RWPE1 (cell line): ENCODE measurements around the gene IGF2.

Experiments used
- CTCF ChIA-PET: fragments of 350-600 bp; sonication (Branson Sonifier 250); formaldehyde crosslinking; extraction: SDS; loops from one replicate; lab custom pipeline; 2021; lab: Yijun Ruan, JAX
- POLR2A ChIA-PET: fragments of 400-600 bp; formaldehyde crosslinking; extraction: SDS; loops from one replicate; lab custom pipeline; 2020; ENCODE audit warnings: antibody characterized with exemption; ENCODE audit not compliant: low non-redundant PET; lab: Yijun Ruan, JAX
- DNase-seq: peaks from one replicate; pipeline ENCODE4 v3.0.0; 2012; ENCODE audit warnings: low spot score
- H3K27ac ChIP-seq: fragments of 450-650 bp; 2 replicates; pipeline ENCODE4 v1.5.1; 2017
- CTCF ChIP-seq: fragments of 450-650 bp; conservative IDR thresholded peaks from 2 replicates; pipeline ENCODE4 v1.5.1; 2017; ENCODE audit warnings: low read depth, mild to moderate bottlenecking

The IGF2 gene

GRCh38 chr11:2137202-2138067 lies 1.8 kb downstream of the IGF2 start:
- no peak for TF ChIP-seq CTCF
- no peak overlapping the region for H3K27ac ChIP-seq
- POLR2A ChIA-PET: no interaction called here
- peak; percentile 81 for DNase-seq
- CTCF ChIA-PET: interaction anchor here (0.6 to 1.4 kb wide), 2 partner anchors 14 to 39 kb away, joined by 4 read pairs; no protein-coding TSS in a partner anchor

DNA sequence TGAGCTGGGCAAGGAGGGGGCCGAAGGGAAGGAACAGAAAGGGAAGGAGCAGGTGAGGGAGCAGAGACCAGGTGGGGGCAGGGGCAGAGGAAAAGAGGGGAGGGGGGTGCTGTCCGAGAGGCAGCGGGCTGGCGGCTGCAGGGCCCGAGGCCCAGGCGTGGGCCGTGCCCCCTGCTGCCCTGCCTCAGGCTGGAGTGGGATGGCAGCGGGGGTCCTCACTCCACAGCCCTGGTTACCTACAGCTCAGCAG lies 2.3 kb downstream of the IGF2 start:
- DNase-seq: no peak
- no peak overlapping the region for H3K27ac ChIP-seq
- no peak for TF ChIP-seq CTCF
- ChIA-PET POLR2A (no interaction called here), CTCF (interaction anchor here (0.6 to 1.4 kb wide), 2 partner anchors 14 to 39 kb away, joined by 4 read pairs; no protein-coding TSS in a partner anchor)

GRCh38 chr11:2136209-2136951 lies 2.8 kb downstream of the IGF2 start:
- TF ChIP-seq CTCF: no peak
- CTCF ChIA-PET: interaction anchor here (0.6 to 1.4 kb wide), 4 partner anchors 15 to 228 kb away, joined by 3 to 7 read pairs (median 4); no protein-coding TSS in a partner anchor
- no peak for DNase-seq
- H3K27ac ChIP-seq: no peak overlapping the region
- POLR2A ChIA-PET: no interaction called here

DNA sequence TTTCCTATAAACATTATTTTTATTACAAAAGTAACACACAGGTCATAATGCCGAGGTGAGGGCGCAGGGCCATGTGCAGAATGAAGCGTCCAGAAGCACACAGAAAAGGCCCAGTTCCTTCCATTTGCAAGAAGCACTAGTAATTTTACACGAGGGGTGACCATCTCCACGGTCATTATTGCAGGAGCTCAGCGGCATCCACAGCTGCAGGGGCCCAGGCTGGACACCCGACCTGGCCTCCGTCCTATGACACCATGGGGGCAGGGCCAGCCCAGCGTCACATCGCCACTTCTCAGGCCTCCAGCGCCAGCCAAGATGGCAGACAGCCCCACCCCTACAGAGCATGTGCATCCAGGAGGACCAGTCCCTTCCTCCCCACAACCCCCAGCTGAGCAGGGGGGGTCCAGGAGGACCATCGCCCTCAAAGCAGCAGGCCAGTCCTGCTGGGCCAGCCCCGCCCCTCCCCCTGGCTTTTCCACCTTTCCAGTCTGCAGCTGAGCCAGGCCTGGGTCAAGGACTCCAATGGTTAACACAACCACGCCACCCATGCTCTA lies 3.5 kb downstream of the IGF2 start:
- DNase-seq: no peak
- no peak for TF ChIP-seq CTCF
- ChIA-PET POLR2A (no interaction called here), CTCF (interaction anchor here (0.7 to 1.4 kb wide), 2 partner anchors 15 to 228 kb away, joined by 3 to 7 read pairs; no protein-coding TSS in a partner anchor)
- H3K27ac ChIP-seq: no peak overlapping the region

- no peak overlapping the region for H3K27ac ChIP-seq
- CTCF ChIA-PET: interaction anchor here (1.4 kb wide), 1 partner anchor 16 kb away, joined by 7 read pairs; no protein-coding TSS in a partner anchor
- POLR2A ChIA-PET: no interaction called here
- DNase-seq: no peak
- TF ChIP-seq CTCF: no peak
Observed at GRCh38 chr11:2135018-2135569, 4.1 kb downstream of the IGF2 start.
